C4-2B (cell line): ENCODE results near the gene EPB41L3.

Source experiments
- CTCF ChIP-seq: fragments of 450-650 bp; conservative IDR thresholded peaks from 2 replicates; pipeline ENCODE4 v1.5.1; 2017; ENCODE audit warnings: mild to moderate bottlenecking
- ZFX ChIP-seq: fragments of 450-650 bp; IDR thresholded peaks from 2 replicates; pipeline ENCODE4 v1.6.1; 2017

GRCh38 chr18:5519448-5520298 is 24.1 kb downstream of the EPB41L3 start:
- TF ChIP-seq CTCF (no peak), ZFX (no peak)
